ENCODE data around the gene ENTHD1. TPM values are rescaled to one million over a fixed set of nuclear protein-coding genes. Genes with fewer than 3 reads are reported as not detected.

The ENTHD1 gene
- total and polyA plus RNA-seq, 2 of the 8 experiments (the other 6 are each of a cell fraction or from before 2014, with no cell fraction given) = not detected

GRCh38 chr22:39724857-39725256, 168.7 kb downstream of the ENTHD1 start:
- H2BK5ac ChIP-seq (ENCODE audit: low read depth, low read length) = no peak overlapping the region
- H3K4me3 ChIP-seq (ENCODE audit: extremely low read depth in 1 of 4, insufficient read depth in 2 of 4, low read depth in 3 of 4, low read length in 4 of 4) = no peak overlapping the region
- TF ChIP-seq E2F6 (IDR thresholded peaks at IDR 0.05) (no peak), SAP30 (IDR thresholded peaks at IDR 0.05; ENCODE audit: insufficient read depth, insufficient replicate concordance, low read length) (no peak), RFX5 (IDR thresholded peaks at IDR 0.05; ENCODE audit: borderline replicate concordance, low read depth, low read length) (no peak), TBP (IDR thresholded peaks at IDR 0.05; ENCODE audit: low read depth, low read length) (no peak), CBX5 (IDR thresholded peaks at IDR 0.05; ENCODE audit: low read depth, low read length) (no peak), BCL11A (IDR thresholded peaks at IDR 0.05; ENCODE audit: low read depth in 2 of 2, low read length in 2 of 2) (no peak)
- no peaks in the 10 kb centered on the region for H3K9me3 ChIP-seq (ENCODE audit: insufficient read depth in 2 of 2, low read depth in 1 of 2, low read length in 1 of 2)
- no peaks in the 10 kb centered on the region for H3K23me2 ChIP-seq (ENCODE audit: low read depth, low read length)
- POLR2A ChIA-PET (ENCODE audit: partially characterized antibody) = no interaction called here
- no peak overlapping the region for H4K91ac ChIP-seq (replicated peaks; ENCODE audit: insufficient read length, low read length)
- peak overlapping the region; percentile 38; the same call in 1 of the 2 replicates for H4K8ac ChIP-seq (ENCODE audit: extremely low read depth, insufficient read depth, low read length)
- H4K5ac ChIP-seq (ENCODE audit: insufficient read length, low read depth, low read length) = no peak overlapping the region
- H3K27me3 ChIP-seq (replicated peaks in 1 of 4; ENCODE audit: control insufficient read depth in 3 of 4, extremely low read depth in 1 of 4, insufficient read depth in 3 of 4, low read length in 3 of 4) = no peaks in the 10 kb centered on the region
- no peak overlapping the region for H2BK20ac ChIP-seq (ENCODE audit: low read length)
- no peak overlapping the region for H2BK12ac ChIP-seq (ENCODE audit: low read depth, low read length)
- no peak overlapping the region for H3K4ac ChIP-seq (replicated peaks; ENCODE audit: insufficient read length, low read depth, low read length)
- no peak overlapping the region for H3K23ac ChIP-seq (ENCODE audit: insufficient read length)
- H3K4me2 ChIP-seq (ENCODE audit: insufficient read depth in 1 of 2, low read depth in 2 of 2, low read length in 2 of 2) = no peak overlapping the region
- H3K79me1 ChIP-seq (ENCODE audit: low read depth, low read length) = no peaks in the 10 kb centered on the region
- 85% methylated on average over 9 of the region's 9 CpGs; no CpG with 5 or more reads in 1 of the 2 experiments for WGBS, 2 experiments (ENCODE audit: extremely low coverage in 1 of 2, insufficient coverage in 1 of 2, insufficient read length in 1 of 2, insufficient replicate concordance in 2 of 2, low coverage in 1 of 2, low lambda C conversion rate in 2 of 2, missing lambda C conversion rate in 1 of 2)
- H3K4me1 ChIP-seq (replicated peaks in 1 of 4; ENCODE audit: control insufficient read depth in 3 of 4, insufficient read depth in 4 of 4, low read length in 3 of 4) = no peaks in the 10 kb centered on the region; a peak in 1 of 7 replicates
- no peak overlapping the region for H3K18ac ChIP-seq (ENCODE audit: extremely low read depth, low read length)
- H4K20me1 ChIP-seq (replicated peaks in 1 of 2; ENCODE audit: control insufficient read depth in 1 of 2, insufficient read depth in 2 of 2, low read length in 2 of 2) = no peaks in the 10 kb centered on the region
- no peak overlapping the region for H2BK120ac ChIP-seq (replicated peaks; ENCODE audit: low read depth, low read length)
- no peak overlapping the region for H2BK15ac ChIP-seq (ENCODE audit: low read length)
- H3K14ac ChIP-seq (ENCODE audit: insufficient read length) = no peak overlapping the region
- DNase-seq (ENCODE audit: low read depth in 1 of 2, low spot score in 2 of 2) (no peak), FAIRE-seq (no peak)
- H3K36me3 ChIP-seq (ENCODE audit: control insufficient read depth in 2 of 4, insufficient read depth in 4 of 4, low read length in 3 of 4) = no peaks in the 10 kb centered on the region
- no peak overlapping the region for H3K9ac ChIP-seq (replicated peaks in 1 of 4; ENCODE audit: extremely low read depth in 1 of 4, low read depth in 3 of 4, low read length in 3 of 4)
- H3K27ac ChIP-seq (ENCODE audit: low read depth, low read length) = no peak overlapping the region
- CTCF ChIA-PET (ENCODE audit: partially characterized antibody) = interaction anchor here (0.9 to 1.4 kb wide), 4 partner anchors 10 to 190 kb away, joined by 3 to 5 read pairs (median 4); no protein-coding TSS in a partner anchor
- H3K79me2 ChIP-seq (ENCODE audit: control insufficient read depth in 1 of 2, insufficient read depth in 2 of 2, low read length in 2 of 2) = no peaks in the 10 kb centered on the region
- H2AFZ ChIP-seq (ENCODE audit: low read length) = 0 out of 2 replicates have a peak overlapping the region, but pooled peaks have one; percentile 5
- H3K56ac ChIP-seq (replicated peaks; ENCODE audit: insufficient read length, low read depth, low read length) = no peak overlapping the region
- no peak overlapping the region for H2AK5ac ChIP-seq (ENCODE audit: low read depth, low read length)

All from H1 (cell line).